ENCODE results near the gene KLF8. TPM values are rescaled to one million over a fixed set of nuclear protein-coding genes. Genes with fewer than 3 reads are reported as not detected.

The KLF8 gene
- polyA plus RNA-seq, 3 donors from 2014 or later = 0.72 to 4.4 (median 2.7) TPM

- Mint-ChIP-seq H3K9me3 (no peaks in the 10 kb centered on the region), H3K4me1 (peaks cover 0 to 3% of the 10 kb centered on the region in 2 donors), H3K4me3 (no peak overlapping the region), H3K27ac (no peak overlapping the region), H3K27me3 (ENCODE audit: low read depth in 3 of 3) (peaks cover 0 to 5% (median 5%) of the 10 kb centered on the region in 3 donors), H3K36me3 (peaks cover 0 to 6% (median 0%) of the 10 kb centered on the region in 3 donors)
- DNase-seq = no peak
These were observed 21.9 kb downstream of the KLF8 start for GRCh38 chrX:56253832-56254703.

GRCh38 chrX:56268888-56269287 is 36.7 kb downstream of the KLF8 start:
- H3K27me3 Mint-ChIP-seq (ENCODE audit: low read depth in 3 of 3) = peaks cover 2 to 3% (median 3%) of the 10 kb centered on the region in 3 donors
- peaks cover 0 to 11% (median 0%) of the 10 kb centered on the region in 3 donors for H3K36me3 Mint-ChIP-seq
- no peak overlapping the region for H3K27ac Mint-ChIP-seq
- no peaks in the 10 kb centered on the region for H3K9me3 Mint-ChIP-seq
- no peak overlapping the region for H3K4me3 Mint-ChIP-seq
- no peak for DNase-seq
- H3K4me1 Mint-ChIP-seq = no peaks in the 10 kb centered on the region

- no peak for DNase-seq
- H3K9me3 Mint-ChIP-seq = no peaks in the 10 kb centered on the region
- H3K27ac Mint-ChIP-seq = no peak overlapping the region
- H3K36me3 Mint-ChIP-seq = no peaks in the 10 kb centered on the region
- peaks cover 0 to 9% (median 2%) of the 10 kb centered on the region in 3 donors for H3K27me3 Mint-ChIP-seq (ENCODE audit: low read depth in 3 of 3)
- no peak overlapping the region for H3K4me3 Mint-ChIP-seq
- H3K4me1 Mint-ChIP-seq = no peaks in the 10 kb centered on the region
These were observed 46.5 kb downstream of the KLF8 start for GRCh38 chrX:56278692-56279091.

- Mint-ChIP-seq H3K9me3 (no peaks in the 10 kb centered on the region), H3K27me3 (ENCODE audit: low read depth in 3 of 3) (peaks cover 0 to 9% (median 2%) of the 10 kb centered on the region in 3 donors), H3K4me1 (no peaks in the 10 kb centered on the region), H3K4me3 (no peak overlapping the region), H3K27ac (no peak overlapping the region), H3K36me3 (no peaks in the 10 kb centered on the region)
- no peak for DNase-seq
These were observed 47.7 kb downstream of the KLF8 start for GRCh38 chrX:56279863-56280262.

- no peaks in the 10 kb centered on the region for H3K36me3 Mint-ChIP-seq
- DNase-seq = peak; percentile 7 to 17 (median 15)
- H3K27ac Mint-ChIP-seq = no peak overlapping the region
These were observed 49.6 kb downstream of the KLF8 start for GRCh38 chrX:56281789-56282188.

GRCh38 chrX:56284269-56284668 is 52.1 kb downstream of the KLF8 start:
- Mint-ChIP-seq H3K4me3 (no peak overlapping the region), H3K27me3 (ENCODE audit: low read depth in 3 of 3) (peaks cover 0 to 4% (median 3%) of the 10 kb centered on the region in 3 donors), H3K27ac (peak overlapping the region in 1 of 6 donors; percentile 56), H3K9me3 (no peaks in the 10 kb centered on the region), H3K36me3 (peaks cover 0 to 4% (median 3%) of the 10 kb centered on the region in 3 donors), H3K4me1 (no peaks in the 10 kb centered on the region)
- DNase-seq = no peak

More at GRCh38 chrX:56281789-56282188, 49.6 kb downstream of the KLF8 start:
- Mint-ChIP-seq H3K9me3 (no peaks in the 10 kb centered on the region), H3K4me3 (no peak overlapping the region), H3K27me3 (ENCODE audit: low read depth in 3 of 3) (peaks cover 0 to 3% (median 2%) of the 10 kb centered on the region in 3 donors), H3K4me1 (no peaks in the 10 kb centered on the region)

GRCh38 chrX:56288608-56289007 is 56.5 kb downstream of the KLF8 start:
- peaks cover 0 to 7% (median 4%) of the 10 kb centered on the region in 3 donors for H3K36me3 Mint-ChIP-seq

GRCh38 chrX:56289449-56289848 is 57.3 kb downstream of the KLF8 start:
- H3K4me1 Mint-ChIP-seq = no peaks in the 10 kb centered on the region
- DNase-seq = no peak
- no peak overlapping the region for H3K4me3 Mint-ChIP-seq
- H3K27ac Mint-ChIP-seq = no peak overlapping the region
- peaks cover 0 to 6% (median 1%) of the 10 kb centered on the region in 6 donors for H3K9me3 Mint-ChIP-seq
- peaks cover 0 to 11% (median 4%) of the 10 kb centered on the region in 3 donors for H3K27me3 Mint-ChIP-seq (ENCODE audit: low read depth in 3 of 3)
- H3K36me3 Mint-ChIP-seq = peaks cover 0 to 7% (median 4%) of the 10 kb centered on the region in 3 donors

More at GRCh38 chrX:56288608-56289007, 56.5 kb downstream of the KLF8 start:
- no peak for DNase-seq
- Mint-ChIP-seq H3K27ac (no peak overlapping the region), H3K4me1 (no peaks in the 10 kb centered on the region), H3K27me3 (ENCODE audit: low read depth in 3 of 3) (peaks cover 0 to 11% (median 4%) of the 10 kb centered on the region in 3 donors), H3K4me3 (no peak overlapping the region), H3K9me3 (peaks cover 0 to under 1% (median 0%) of the 10 kb centered on the region in 6 donors)

GRCh38 chrX:56308726-56309125 is 76.6 kb downstream of the KLF8 start:
- no peak overlapping the region for H3K27ac Mint-ChIP-seq
- H3K4me1 Mint-ChIP-seq = no peaks in the 10 kb centered on the region
- H3K9me3 Mint-ChIP-seq = peaks cover 0 to 2% (median 0%) of the 10 kb centered on the region in 6 donors
- H3K36me3 Mint-ChIP-seq = peaks cover 0 to 10% (median 0%) of the 10 kb centered on the region in 3 donors
- H3K4me3 Mint-ChIP-seq = no peak overlapping the region
- peaks cover 1 to 8% (median 2%) of the 10 kb centered on the region in 3 donors for H3K27me3 Mint-ChIP-seq (ENCODE audit: low read depth in 3 of 3)
- DNase-seq = no peak

- H3K27ac Mint-ChIP-seq = no peak overlapping the region
- no peak for DNase-seq
- peaks cover 4 to 7% of the 10 kb centered on the region in 2 donors for H3K4me1 Mint-ChIP-seq
- peaks cover 1 to 8% (median 2%) of the 10 kb centered on the region in 3 donors for H3K27me3 Mint-ChIP-seq (ENCODE audit: low read depth in 3 of 3)
- no peak overlapping the region for H3K4me3 Mint-ChIP-seq
- peaks cover 0 to 10% (median 0%) of the 10 kb centered on the region in 3 donors for H3K36me3 Mint-ChIP-seq
- H3K9me3 Mint-ChIP-seq = peaks cover 0 to 2% (median 0%) of the 10 kb centered on the region in 6 donors
These were observed 77.7 kb downstream of the KLF8 start for GRCh38 chrX:56309881-56310280.

GRCh38 chrX:56310581-56310980 is 78.4 kb downstream of the KLF8 start:
- H3K4me3 Mint-ChIP-seq = no peak overlapping the region
- peaks cover 4 to 7% of the 10 kb centered on the region in 2 donors for H3K4me1 Mint-ChIP-seq
- peaks cover 0 to 2% (median 0%) of the 10 kb centered on the region in 6 donors for H3K9me3 Mint-ChIP-seq
- DNase-seq = no peak
- H3K27ac Mint-ChIP-seq = no peak overlapping the region
- peaks cover 0 to 10% (median 0%) of the 10 kb centered on the region in 3 donors for H3K36me3 Mint-ChIP-seq
- H3K27me3 Mint-ChIP-seq (ENCODE audit: low read depth in 3 of 3) = peaks cover 1 to 8% (median 2%) of the 10 kb centered on the region in 3 donors

- DNase-seq = no peak
- H3K9me3 Mint-ChIP-seq = no peaks in the 10 kb centered on the region
- peaks cover 0 to 8% (median 2%) of the 10 kb centered on the region in 3 donors for H3K27me3 Mint-ChIP-seq (ENCODE audit: low read depth in 3 of 3)
- no peak overlapping the region for H3K4me3 Mint-ChIP-seq
- H3K27ac Mint-ChIP-seq = no peak overlapping the region
- peaks cover 0 to 10% (median 0%) of the 10 kb centered on the region in 3 donors for H3K36me3 Mint-ChIP-seq
- H3K4me1 Mint-ChIP-seq = peaks cover 4 to 7% of the 10 kb centered on the region in 2 donors
These were observed 81.2 kb downstream of the KLF8 start for GRCh38 chrX:56313308-56313707.

GRCh38 chrX:56314334-56314733 is 82.2 kb downstream of the KLF8 start:
- peak overlapping the region in 3 of 5 donors; percentile 4 to 27 (median 6) for H3K4me3 Mint-ChIP-seq
- H3K36me3 Mint-ChIP-seq = peaks cover 0 to 6% (median under 1%) of the 10 kb centered on the region in 3 donors
- peak in 2 of 3 donors; percentile 2 to 12 for DNase-seq
- peaks cover 4 to 7% of the 10 kb centered on the region in 2 donors for H3K4me1 Mint-ChIP-seq
- H3K27me3 Mint-ChIP-seq (ENCODE audit: low read depth in 3 of 3) = peaks cover 0 to 8% (median 2%) of the 10 kb centered on the region in 3 donors
- peak overlapping the region in 2 of 6 donors; percentile 7 to 19 for H3K27ac Mint-ChIP-seq
- peaks cover 0 to under 1% (median 0%) of the 10 kb centered on the region in 6 donors for H3K9me3 Mint-ChIP-seq

- H3K36me3 Mint-ChIP-seq = peaks cover 0 to 5% (median 3%) of the 10 kb centered on the region in 3 donors
- peaks cover 6 to 7% of the 10 kb centered on the region in 2 donors for H3K4me1 Mint-ChIP-seq
- peaks cover 0 to 11% (median 2%) of the 10 kb centered on the region in 3 donors for H3K27me3 Mint-ChIP-seq (ENCODE audit: low read depth in 3 of 3)
- no peak overlapping the region for H3K27ac Mint-ChIP-seq
- no peak for DNase-seq
- H3K9me3 Mint-ChIP-seq = peaks cover 0 to 7% (median 0%) of the 10 kb centered on the region in 6 donors
- H3K4me3 Mint-ChIP-seq = no peak overlapping the region
These were observed 85.9 kb downstream of the KLF8 start for GRCh38 chrX:56318076-56318475.

All from immature natural killer cell (primary cell).